GM12891 (cell line): ENCODE results near the gene RFPL1.

Experiments used
- DNase-seq: peaks from one replicate; pipeline ENCODE4 v3.0.0; 2011; ENCODE audit warnings: low spot score; ENCODE audit not compliant: insufficient read length
- FAIRE-seq: peaks from 2 replicates; lab custom pipeline; 2011; peaks lifted over from hg19 to GRCh38; lab: Jason Lieb, UNC
- PAX5 ChIP-seq: IDR thresholded peaks from 2 replicates; pipeline ENCODE4 v1.6.1; 2011; ENCODE audit warnings: low read length, moderate library complexity, mild to moderate bottlenecking; ENCODE audit not compliant: insufficient read depth, severe bottlenecking
- POLR2A ChIP-seq: IDR thresholded peaks from 2 replicates; pipeline ENCODE4 v1.6.1; 2011; ENCODE audit warnings: low read depth, low read length, control low read depth
- POLR2AphosphoS5 ChIP-seq: IDR thresholded peaks from 2 replicates; pipeline ENCODE4 v1.6.1; 2011; ENCODE audit warnings: low read depth, low read length, control low read depth
- POU2F2 ChIP-seq: IDR thresholded peaks from 2 replicates; pipeline ENCODE4 v1.6.1; 2011; ENCODE audit warnings: low read depth, mild to moderate bottlenecking, control low read depth, low read length, moderate library complexity
- SPI1 ChIP-seq: IDR thresholded peaks from 2 replicates; pipeline ENCODE4 v1.6.1; 2011; ENCODE audit warnings: low read depth, low read length, control low read depth
- TAF1 ChIP-seq: IDR thresholded peaks from 2 replicates; pipeline ENCODE4 v1.6.1; 2011; ENCODE audit warnings: low read depth, low read length, control low read depth

The RFPL1 gene

DNA sequence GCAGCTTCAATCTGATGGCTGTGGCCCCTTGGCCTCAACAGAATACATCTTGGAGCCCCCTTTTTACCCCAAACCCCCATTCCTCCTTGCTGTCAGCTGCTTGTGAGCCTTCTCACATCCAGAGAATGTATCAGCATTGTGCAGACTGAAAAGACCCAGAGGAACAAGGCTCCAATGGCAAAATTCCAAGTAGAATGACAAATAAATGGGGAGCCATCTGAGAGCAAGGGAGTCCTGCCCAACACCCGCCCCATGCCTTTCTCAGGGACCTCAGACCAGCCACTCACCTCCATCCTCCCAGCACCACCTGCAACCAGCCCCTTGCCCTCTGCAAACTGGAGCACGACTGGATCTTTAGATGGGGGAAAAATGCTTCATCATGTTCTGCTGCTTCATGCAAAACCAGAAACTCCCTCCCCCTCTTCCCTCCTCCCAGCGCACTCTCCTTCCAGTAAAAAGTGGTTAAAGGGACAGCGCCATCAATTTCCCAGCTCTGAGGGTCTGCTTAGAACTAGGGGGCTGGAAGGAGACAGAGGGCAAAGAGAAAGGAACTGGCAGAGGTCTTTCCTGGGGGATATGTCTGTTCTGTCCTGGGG, 39.4 kb downstream of the RFPL1 start:
- FAIRE-seq, result no peak
- TF ChIP-seq POU2F2 (no peak), SPI1 (no peak), POLR2A (no peak), POLR2AphosphoS5 (no peak), TAF1 (no peak), PAX5 (no peak)
- DNase-seq, result no peak

DNA sequence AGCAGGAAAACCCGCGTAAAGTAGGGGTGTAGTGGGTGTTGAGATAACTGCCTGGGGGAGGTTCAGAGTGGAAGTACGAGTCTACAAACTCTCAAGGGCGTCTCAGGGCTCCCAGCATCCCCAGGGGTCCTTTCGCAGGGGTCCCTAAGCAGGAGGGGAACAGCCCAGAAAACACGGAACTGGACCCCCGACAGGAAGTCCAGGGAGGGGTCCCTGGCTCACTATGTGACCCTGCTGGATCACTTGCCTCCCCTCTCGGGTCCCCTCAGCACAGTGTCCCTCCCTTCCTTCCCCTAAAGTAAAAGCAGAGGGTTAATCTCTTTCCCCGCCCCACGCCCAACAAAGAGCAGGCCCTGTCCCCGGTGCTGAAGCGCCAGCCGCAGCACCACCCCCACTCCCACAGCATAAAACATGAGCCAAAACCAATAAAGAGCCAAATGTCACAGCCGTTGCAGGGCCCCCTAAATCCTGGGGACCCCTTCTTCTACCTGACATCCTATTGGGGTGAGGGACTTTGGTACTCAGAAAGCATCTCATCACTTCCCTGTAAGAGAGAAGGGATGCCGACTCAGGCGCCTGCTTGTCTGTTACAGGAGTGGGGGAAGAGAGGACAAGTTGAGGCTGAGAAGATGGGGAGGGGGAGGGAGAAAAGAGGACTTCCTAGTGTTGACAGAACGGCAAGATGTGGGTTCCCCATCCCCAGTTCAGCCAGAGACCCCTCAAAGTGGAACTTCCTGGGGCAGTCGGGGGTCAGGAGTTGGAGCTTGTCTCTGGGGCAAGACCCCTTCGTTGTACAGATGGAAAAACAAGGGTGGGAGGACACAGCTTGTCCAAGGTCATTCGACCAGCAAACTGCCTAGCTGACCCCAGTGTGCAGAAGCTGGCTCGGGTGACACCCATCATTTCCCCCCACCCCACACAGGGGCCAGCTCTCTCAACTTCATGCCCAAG, 40.2 kb downstream of the RFPL1 start:
- FAIRE-seq, result no peak
- no peak for TF ChIP-seq POLR2AphosphoS5
- no peak for TF ChIP-seq TAF1
- TF ChIP-seq PAX5, result no peak
- no peak for TF ChIP-seq POU2F2
- TF ChIP-seq SPI1, result no peak
- TF ChIP-seq POLR2A, result no peak

DNA sequence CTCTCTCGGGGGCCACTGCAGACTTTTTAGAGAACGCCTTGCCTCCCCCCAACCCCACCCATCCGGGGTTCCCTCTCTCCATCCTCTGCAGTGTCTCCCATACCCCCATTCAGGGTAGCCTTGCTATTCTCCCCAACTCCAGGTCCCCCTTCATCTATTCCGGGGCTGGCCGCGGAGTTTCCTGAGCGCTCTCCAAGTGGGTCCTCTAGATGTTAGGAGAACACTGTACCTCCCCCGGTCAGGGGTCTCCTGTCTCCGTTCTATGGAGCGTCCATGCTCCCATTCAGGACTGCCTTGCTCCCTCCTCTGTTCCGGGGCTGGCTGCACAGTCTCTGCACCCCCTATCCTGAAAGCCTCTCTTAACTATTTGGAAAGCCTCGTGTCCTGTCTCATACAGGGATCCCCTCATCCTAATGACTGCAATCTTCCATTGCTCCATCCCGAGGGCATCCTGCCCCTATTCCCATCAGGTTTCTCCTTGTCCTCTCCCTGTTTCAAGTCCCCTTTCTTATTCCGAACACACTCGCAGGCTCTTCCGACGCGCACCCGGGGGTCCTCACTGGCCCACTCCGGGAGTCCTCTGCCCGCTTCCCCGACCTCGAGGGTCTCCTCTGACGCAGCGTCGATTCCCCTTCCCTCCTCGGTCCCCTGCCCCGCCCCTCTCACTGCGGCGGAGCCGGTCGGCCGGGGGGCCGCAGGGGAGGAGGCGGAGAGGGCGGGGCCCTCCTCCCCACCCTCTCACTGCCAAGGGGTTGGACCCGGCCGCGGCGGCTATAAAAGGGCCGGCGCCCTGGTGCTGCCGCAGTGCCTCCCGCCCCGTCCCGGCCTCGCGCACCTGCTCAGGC, 41.3 kb downstream of the RFPL1 start, which contains the start of gene NEFH:
TSS of gene NEFH (plus strand) at position 802 of the 845 bp plus-strand sequence. CDS start 45 bp downstream, outside the sequence.
- TF ChIP-seq POLR2AphosphoS5 (no peak), SPI1 (no peak), POU2F2 (no peak), PAX5 (no peak), POLR2A (no peak), TAF1 (no peak)
- DNase-seq (no peak), FAIRE-seq (no peak)

More for the DNA sequence above, 40.2 kb downstream of the RFPL1 start:
- DNase-seq, result no peak

DNA sequence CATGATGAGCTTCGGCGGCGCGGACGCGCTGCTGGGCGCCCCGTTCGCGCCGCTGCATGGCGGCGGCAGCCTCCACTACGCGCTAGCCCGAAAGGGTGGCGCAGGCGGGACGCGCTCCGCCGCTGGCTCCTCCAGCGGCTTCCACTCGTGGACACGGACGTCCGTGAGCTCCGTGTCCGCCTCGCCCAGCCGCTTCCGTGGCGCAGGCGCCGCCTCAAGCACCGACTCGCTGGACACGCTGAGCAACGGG, 41.8 kb downstream of the RFPL1 start:
- TF ChIP-seq POLR2AphosphoS5 (no peak), POU2F2 (no peak), SPI1 (no peak), POLR2A (no peak), TAF1 (no peak), PAX5 (no peak)
- FAIRE-seq (no peak), DNase-seq (no peak)

DNA sequence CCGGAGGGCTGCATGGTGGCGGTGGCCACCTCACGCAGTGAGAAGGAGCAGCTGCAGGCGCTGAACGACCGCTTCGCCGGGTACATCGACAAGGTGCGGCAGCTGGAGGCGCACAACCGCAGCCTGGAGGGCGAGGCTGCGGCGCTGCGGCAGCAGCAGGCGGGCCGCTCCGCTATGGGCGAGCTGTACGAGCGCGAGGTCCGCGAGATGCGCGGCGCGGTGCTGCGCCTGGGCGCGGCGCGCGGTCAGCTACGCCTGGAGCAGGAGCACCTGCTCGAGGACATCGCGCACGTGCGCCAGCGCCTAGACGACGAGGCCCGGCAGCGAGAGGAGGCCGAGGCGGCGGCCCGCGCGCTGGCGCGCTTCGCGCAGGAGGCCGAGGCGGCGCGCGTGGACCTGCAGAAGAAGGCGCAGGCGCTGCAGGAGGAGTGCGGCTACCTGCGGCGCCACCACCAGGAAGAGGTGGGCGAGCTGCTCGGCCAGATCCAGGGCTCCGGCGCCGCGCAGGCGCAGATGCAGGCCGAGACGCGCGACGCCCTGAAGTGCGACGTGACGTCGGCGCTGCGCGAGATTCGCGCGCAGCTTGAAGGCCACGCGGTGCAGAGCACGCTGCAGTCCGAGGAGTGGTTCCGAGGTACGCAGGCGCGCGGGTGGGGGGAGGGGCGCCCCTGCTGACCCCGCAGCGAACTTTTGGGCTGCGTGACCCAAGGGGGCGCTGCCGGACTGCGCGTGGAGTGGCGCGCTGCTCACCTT, 42.3 kb downstream of the RFPL1 start:
- FAIRE-seq (no peak), DNase-seq (no peak)
- TF ChIP-seq SPI1 (no peak), POU2F2 (no peak), TAF1 (no peak), POLR2A (no peak), PAX5 (no peak), POLR2AphosphoS5 (no peak)

DNA sequence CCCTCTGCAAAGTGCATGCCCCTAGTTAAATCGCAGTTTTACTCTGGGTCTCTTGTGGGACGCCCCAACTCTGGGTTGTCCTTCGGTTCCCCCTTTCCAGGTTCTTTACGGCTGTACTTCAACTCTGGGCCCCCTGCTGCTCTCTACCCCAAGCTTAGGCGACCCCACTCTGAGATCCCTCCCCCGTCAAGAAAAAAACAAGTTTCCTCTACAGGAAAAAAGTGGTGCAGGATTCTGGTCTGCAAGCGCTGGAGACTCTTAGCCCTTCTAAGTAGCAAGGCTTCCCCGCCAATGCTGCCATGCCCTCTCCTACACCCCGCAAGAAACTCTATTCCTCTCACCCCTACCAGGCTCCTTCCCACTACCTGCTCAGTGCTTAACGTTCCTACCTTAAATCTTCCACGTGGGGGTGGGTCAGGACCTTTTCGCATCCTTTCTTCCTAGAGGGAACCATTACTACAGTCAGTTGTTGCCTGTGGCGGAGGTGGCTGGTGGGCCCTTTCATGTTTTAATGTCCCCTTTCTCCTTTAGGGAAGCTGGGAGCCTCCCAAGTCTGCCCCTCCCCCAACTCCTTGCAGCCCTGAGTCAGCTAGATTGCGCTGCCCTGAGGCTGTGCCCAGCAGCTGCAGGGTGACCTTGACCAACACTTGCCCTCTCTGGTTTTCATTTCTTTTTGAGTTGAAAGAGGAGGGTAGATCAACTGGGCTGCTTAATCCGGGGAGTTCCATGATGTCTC, 43.0 kb downstream of the RFPL1 start:
- FAIRE-seq, result no peak
- TF ChIP-seq POU2F2 (no peak), POLR2AphosphoS5 (no peak), POLR2A (no peak)
- no peak for DNase-seq

DNA sequence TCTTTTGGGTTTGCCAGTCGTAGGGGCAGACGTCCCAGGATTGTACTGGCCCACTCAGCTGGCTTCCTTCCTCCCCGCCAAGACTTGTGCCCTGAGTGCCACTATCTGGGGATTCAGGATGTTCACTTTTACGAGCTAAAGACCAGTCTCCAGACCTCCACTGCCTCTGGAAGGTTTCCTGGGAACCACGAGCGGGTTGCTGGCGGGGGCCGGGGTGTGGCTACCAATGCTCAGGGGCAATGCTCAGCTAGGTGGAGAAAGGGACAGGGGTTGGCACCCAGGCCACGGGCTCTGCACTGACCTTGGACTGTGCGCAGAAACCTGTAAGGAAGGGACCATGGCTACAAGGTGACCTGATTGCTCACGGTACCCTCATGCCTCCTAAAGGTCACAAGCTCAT, 43.9 kb downstream of the RFPL1 start:
- TF ChIP-seq POU2F2, result no peak
- TF ChIP-seq POLR2A, result no peak
- TF ChIP-seq PAX5, result no peak
- TF ChIP-seq TAF1, result no peak
- TF ChIP-seq SPI1, result no peak
- TF ChIP-seq POLR2AphosphoS5, result no peak
- DNase-seq (no peak), FAIRE-seq (no peak)

DNA sequence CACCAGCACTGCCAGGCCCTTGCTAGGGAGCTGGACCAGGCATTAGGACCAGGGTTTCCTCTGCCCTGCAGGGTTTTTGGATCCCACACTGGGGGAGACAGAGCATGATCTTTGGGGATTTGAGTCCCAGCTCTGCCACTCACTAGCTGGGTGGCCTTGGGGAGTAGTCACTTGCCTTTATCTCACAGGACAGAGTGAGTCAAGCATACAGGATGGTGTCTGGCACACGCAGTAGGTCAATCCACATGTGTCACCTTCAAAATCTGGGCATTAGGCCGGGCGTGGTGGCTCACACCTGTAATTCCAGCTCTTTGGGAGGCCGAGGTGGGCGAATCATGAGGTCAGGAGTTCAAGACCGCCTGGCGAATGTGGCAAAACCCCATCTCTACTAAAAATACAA, 44.3 kb downstream of the RFPL1 start:
- FAIRE-seq (no peak), DNase-seq (no peak)
- TF ChIP-seq POLR2A (no peak), PAX5 (no peak), SPI1 (no peak), TAF1 (no peak), POLR2AphosphoS5 (no peak), POU2F2 (no peak)
